ENCODE data around the gene ACVRL1. TPM values are rescaled to one million over a fixed set of nuclear protein-coding genes. Genes with fewer than 3 reads are reported as not detected.

ACVRL1 gene
- total RNA-seq, 3 donors from 2014 or later (not counting 1 experiment from before 2014, with no cell fraction given): 0.57 TPM; not detected in 2

GRCh38 chr12:51874000-51874399 is 33.3 kb upstream of the ACVRL1 start:
- H3K4me3 ChIP-seq (ENCODE audit: low read length): no peak overlapping the region
- H3K27ac ChIP-seq (ENCODE audit: low read length): no peak overlapping the region
- Mint-ChIP-seq H3K27me3 (ENCODE audit: low read depth in 2 of 2) (peaks cover 28 to 34% of the 10 kb centered on the region in 2 donors), H3K4me3 (no peak overlapping the region), H3K9me3 (no peaks in the 10 kb centered on the region), H3K27ac (no peak overlapping the region), H3K36me3 (no peaks in the 10 kb centered on the region), H3K4me1 (peaks cover 0 to 11% of the 10 kb centered on the region in 2 donors)
- 85% methylated on average over 5 of the region's 8 CpGs for WGBS (ENCODE audit: insufficient coverage)
- DNase-seq: no peak
- no peak for ATAC-seq
- H3K4me1 ChIP-seq (ENCODE audit: control insufficient read depth, insufficient read depth, low read length): peaks cover 12% of the 10 kb centered on the region
- intact Hi-C loops (cut with micrococcal nuclease): no loop called here
- H3K27me3 ChIP-seq (ENCODE audit: control insufficient read depth, insufficient read depth, low read length): peaks cover 13% of the 10 kb centered on the region
- no peak for TF ChIP-seq CTCF (IDR thresholded peaks at IDR 0.05)
- H3K36me3 ChIP-seq (ENCODE audit: control insufficient read depth, insufficient read depth, low read length): no peaks in the 10 kb centered on the region
- no peaks in the 10 kb centered on the region for H3K9me3 ChIP-seq (ENCODE audit: control insufficient read depth, insufficient read depth, low read length)

GRCh38 chr12:51874486-51874885 is 32.8 kb upstream of the ACVRL1 start:
- Mint-ChIP-seq H3K4me1 (peaks cover 0 to 9% of the 10 kb centered on the region in 2 donors), H3K27ac (no peak overlapping the region), H3K9me3 (no peaks in the 10 kb centered on the region), H3K4me3 (no peak overlapping the region), H3K27me3 (ENCODE audit: low read depth in 2 of 2) (peaks cover 27 to 32% of the 10 kb centered on the region in 2 donors), H3K36me3 (no peaks in the 10 kb centered on the region)
- Histone ChIP-seq H3K27ac (ENCODE audit: low read length) (no peak overlapping the region), H3K27me3 (ENCODE audit: control insufficient read depth, insufficient read depth, low read length) (peaks cover 11% of the 10 kb centered on the region), H3K4me1 (ENCODE audit: control insufficient read depth, insufficient read depth, low read length) (peaks cover 8% of the 10 kb centered on the region), H3K4me3 (ENCODE audit: low read length) (no peak overlapping the region), H3K36me3 (ENCODE audit: control insufficient read depth, insufficient read depth, low read length) (no peaks in the 10 kb centered on the region), H3K9me3 (ENCODE audit: control insufficient read depth, insufficient read depth, low read length) (no peaks in the 10 kb centered on the region)
- ATAC-seq: no peak
- TF ChIP-seq CTCF (IDR thresholded peaks at IDR 0.05): no peak
- DNase-seq: no peak
- intact Hi-C loops (cut with micrococcal nuclease): no loop called here
- 88% methylated on average over 4 of the region's 4 CpGs for WGBS (ENCODE audit: insufficient coverage)

GRCh38 chr12:51879102-51879501 is 28.2 kb upstream of the ACVRL1 start:
- H3K4me3 Mint-ChIP-seq: no peak overlapping the region
- no peaks in the 10 kb centered on the region for H3K4me1 ChIP-seq (ENCODE audit: control insufficient read depth, insufficient read depth, low read length)

More at GRCh38 chr12:51879102-51879501, 28.2 kb upstream of the ACVRL1 start:
- H3K27me3 ChIP-seq (ENCODE audit: control insufficient read depth, insufficient read depth, low read length): no peaks in the 10 kb centered on the region
- no peak for ATAC-seq
- Mint-ChIP-seq H3K27ac (no peak overlapping the region), H3K9me3 (no peaks in the 10 kb centered on the region), H3K4me1 (no peaks in the 10 kb centered on the region), H3K27me3 (ENCODE audit: low read depth in 2 of 2) (peaks cover 0 to 6% of the 10 kb centered on the region in 2 donors), H3K36me3 (no peaks in the 10 kb centered on the region)
- no peaks in the 10 kb centered on the region for H3K9me3 ChIP-seq (ENCODE audit: control insufficient read depth, insufficient read depth, low read length)
- H3K36me3 ChIP-seq (ENCODE audit: control insufficient read depth, insufficient read depth, low read length): no peaks in the 10 kb centered on the region
- no peak for TF ChIP-seq CTCF (IDR thresholded peaks at IDR 0.05)
- H3K4me3 ChIP-seq (ENCODE audit: low read length): no peak overlapping the region
- 98% methylated on average over 3 of the region's 3 CpGs for WGBS (ENCODE audit: insufficient coverage)
- no peak overlapping the region for H3K27ac ChIP-seq (ENCODE audit: low read length)
- no peak for DNase-seq
- intact Hi-C loops (cut with micrococcal nuclease): loop anchor here (5.0 kb wide), 1 partner anchor 457 kb away; the partner anchor contains the start of gene SLC4A8
